GM19463 (cell line): Measurements from ENCODE around the gene RGS11.

Experiments used
- ATAC-seq: cut with Tn5 transposase; IDR thresholded peaks from one replicate; pipeline ENCODE4 v1.9.1; 2021; ENCODE audit warnings: mild to moderate bottlenecking, moderate library complexity; ENCODE audit not compliant: unreplicated experiment

RGS11 gene

GRCh38 chr16:296806-297510, 21.2 kb upstream of the RGS11 start:
- ATAC-seq: no peak

GRCh38 chr16:296276-296675, 20.5 kb upstream of the RGS11 start:
- no peak for ATAC-seq

GRCh38 chr16:293043-293775, 17.5 kb upstream of the RGS11 start:
- ATAC-seq: no peak

GRCh38 chr16:291539-291938, 15.8 kb upstream of the RGS11 start:
- ATAC-seq: no peak

- no peak for ATAC-seq
Observed at GRCh38 chr16:290681-291405, 15.1 kb upstream of the RGS11 start.

- no peak for ATAC-seq
Observed at GRCh38 chr16:290015-290680, 14.4 kb upstream of the RGS11 start.

- no peak for ATAC-seq
Observed at GRCh38 chr16:289395-289997, 13.8 kb upstream of the RGS11 start.

GRCh38 chr16:287981-288920, 12.5 kb upstream of the RGS11 start:
- no peak for ATAC-seq

- ATAC-seq: no peak
Observed at GRCh38 chr16:287298-287811, 11.6 kb upstream of the RGS11 start.

- ATAC-seq: no peak
Observed at GRCh38 chr16:286491-287297, 10.9 kb upstream of the RGS11 start.

GRCh38 chr16:285146-286055, 9.7 kb upstream of the RGS11 start:
- no peak for ATAC-seq

GRCh38 chr16:284204-285120, 8.7 kb upstream of the RGS11 start:
- ATAC-seq: no peak

- no peak for ATAC-seq
Observed at GRCh38 chr16:283033-283805, 7.5 kb upstream of the RGS11 start, which contains the start of gene PDIA2. TSS of gene PDIA2 (plus strand) at chr16:283164. CDS start at chr16:283170, 6 bp downstream.

GRCh38 chr16:282491-282890, 6.7 kb upstream of the RGS11 start:
- no peak for ATAC-seq

- no peak for ATAC-seq
Observed at GRCh38 chr16:281660-282255, 6.0 kb upstream of the RGS11 start.
